Measurements from ENCODE around the gene CBARP.
A peak's percentile ranks its signal among the peaks of the same experiment; 100 is the strongest.

Gene CBARP

DNA sequence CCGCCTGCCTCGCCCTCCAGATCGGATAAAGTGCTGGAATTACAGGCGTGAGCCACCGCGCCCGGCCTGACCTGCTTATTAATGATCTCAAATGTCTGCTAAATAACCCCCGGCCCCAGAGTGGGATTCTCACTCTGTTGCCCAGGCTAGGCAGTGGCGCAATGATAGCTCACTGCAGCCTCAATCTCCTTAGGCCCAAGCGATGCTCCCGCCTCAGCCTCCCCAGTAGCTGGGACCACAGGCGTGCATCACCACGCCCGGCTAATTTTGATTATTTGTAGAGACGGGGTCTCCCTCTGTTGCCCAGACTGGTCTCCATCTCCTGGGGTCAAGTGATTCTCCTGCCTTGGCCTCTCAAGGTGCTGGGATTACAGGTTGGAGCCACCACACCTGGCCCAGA lies 3.1 kb upstream of the CBARP start:
- H3K27ac ChIP-seq (ENCODE audit: low read length): peak overlapping the region; percentile 17; the same call in 1 of the 2 replicates
- H2AFZ ChIP-seq (ENCODE audit: low read depth, low read length): peak overlapping the region; percentile 74; the same call in 1 of the 2 replicates
- no peaks in the 10 kb centered on the region for H4K20me1 ChIP-seq (ENCODE audit: insufficient read depth, low read length)
- H3K9ac ChIP-seq (ENCODE audit: low read length): peak overlapping the region; percentile 52
- peak overlapping the region; percentile 75 for H3K4me2 ChIP-seq (ENCODE audit: low read length)
- peaks cover 31% of the 10 kb centered on the region for H3K4me1 ChIP-seq (ENCODE audit: low read length)
- H3K4me3 ChIP-seq (ENCODE audit: low read length): peak overlapping the region; percentile 90
- H3K27me3 ChIP-seq (ENCODE audit: low read depth, low read length): no peaks in the 10 kb centered on the region
- H3K9me3 ChIP-seq (ENCODE audit: insufficient read depth, low read length): no peaks in the 10 kb centered on the region
- H3K36me3 ChIP-seq (replicated peaks; ENCODE audit: low read depth, low read length): peaks cover 6% of the 10 kb centered on the region
- H3K79me2 ChIP-seq (ENCODE audit: low read length): peaks cover 10% of the 10 kb centered on the region
- TF ChIP-seq, protein P1, sequence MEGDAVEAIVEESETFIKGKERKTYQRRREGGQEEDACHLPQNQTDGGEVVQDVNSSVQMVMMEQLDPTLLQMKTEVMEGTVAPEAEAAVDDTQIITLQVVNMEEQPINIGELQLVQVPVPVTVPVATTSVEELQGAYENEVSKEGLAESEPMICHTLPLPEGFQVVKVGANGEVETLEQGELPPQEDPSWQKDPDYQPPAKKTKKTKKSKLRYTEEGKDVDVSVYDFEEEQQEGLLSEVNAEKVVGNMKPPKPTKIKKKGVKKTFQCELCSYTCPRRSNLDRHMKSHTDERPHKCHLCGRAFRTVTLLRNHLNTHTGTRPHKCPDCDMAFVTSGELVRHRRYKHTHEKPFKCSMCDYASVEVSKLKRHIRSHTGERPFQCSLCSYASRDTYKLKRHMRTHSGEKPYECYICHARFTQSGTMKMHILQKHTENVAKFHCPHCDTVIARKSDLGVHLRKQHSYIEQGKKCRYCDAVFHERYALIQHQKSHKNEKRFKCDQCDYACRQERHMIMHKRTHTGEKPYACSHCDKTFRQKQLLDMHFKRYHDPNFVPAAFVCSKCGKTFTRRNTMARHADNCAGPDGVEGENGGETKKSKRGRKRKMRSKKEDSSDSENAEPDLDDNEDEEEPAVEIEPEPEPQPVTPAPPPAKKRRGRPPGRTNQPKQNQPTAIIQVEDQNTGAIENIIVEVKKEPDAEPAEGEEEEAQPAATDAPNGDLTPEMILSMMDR (IDR thresholded peaks at IDR 0.05; ENCODE audit: low read depth, low read length): no peak
- no peak for TF ChIP-seq EZH2phosphoT487 (IDR thresholded peaks at IDR 0.05; ENCODE audit: low read depth)

DNA sequence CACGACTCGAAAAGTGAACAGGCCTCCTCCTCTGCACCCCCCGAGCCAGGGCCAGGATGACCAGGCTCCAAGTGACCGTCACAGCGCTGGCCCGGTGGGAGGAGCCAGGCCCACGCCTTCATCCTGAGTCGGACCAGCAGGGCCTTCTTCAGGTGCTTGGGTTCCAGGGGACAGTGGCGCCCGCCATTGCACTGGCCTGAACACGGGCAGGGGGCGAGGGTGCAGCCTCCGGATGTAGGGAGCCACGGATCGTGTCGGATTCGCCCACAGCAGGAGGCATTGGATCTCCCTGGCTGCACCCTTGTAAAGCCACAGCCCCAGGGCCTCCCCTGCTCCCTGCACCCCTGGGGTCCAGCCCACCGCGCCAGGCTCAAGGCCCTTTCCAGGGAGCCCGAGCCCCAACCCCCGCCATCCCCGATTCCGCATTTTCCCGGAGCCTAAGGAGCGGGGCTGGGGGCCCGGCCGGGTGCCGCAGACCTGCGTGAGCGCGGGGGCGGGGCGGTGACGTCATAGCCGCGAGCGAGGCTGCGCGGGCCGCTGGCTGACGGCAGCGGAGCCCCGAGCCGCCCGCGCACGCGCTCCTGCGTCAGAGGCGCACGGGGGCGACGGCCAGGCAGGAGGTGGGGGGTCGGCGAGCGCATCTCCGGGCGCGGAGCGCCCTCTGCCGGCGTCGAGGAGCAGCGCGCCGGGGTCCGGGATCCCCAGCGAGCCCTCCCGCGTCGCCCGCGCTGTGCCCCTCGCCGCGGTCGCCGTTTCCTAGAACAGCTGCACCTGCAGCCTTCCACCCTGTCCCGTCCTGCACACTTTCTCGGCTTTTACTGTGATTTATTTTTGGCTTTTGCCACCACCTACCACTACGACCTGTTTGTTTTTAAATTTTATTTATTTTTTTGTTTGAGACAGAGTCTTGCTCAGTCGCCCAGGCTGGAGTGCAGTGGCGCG lies 2.3 kb upstream of the CBARP start:
- H3K27me3 ChIP-seq (ENCODE audit: low read depth, low read length): no peaks in the 10 kb centered on the region
- TF ChIP-seq EZH2phosphoT487 (IDR thresholded peaks at IDR 0.05; ENCODE audit: low read depth): no peak
- TF ChIP-seq, protein P1 (IDR thresholded peaks at IDR 0.05; ENCODE audit: low read depth, low read length): peak; percentile 75
- peak overlapping the region; percentile 63 for H3K9ac ChIP-seq (ENCODE audit: low read length)
- no peaks in the 10 kb centered on the region for H3K9me3 ChIP-seq (ENCODE audit: insufficient read depth, low read length)
- peaks cover 6% of the 10 kb centered on the region for H3K36me3 ChIP-seq (replicated peaks; ENCODE audit: low read depth, low read length)
- peaks cover 30% of the 10 kb centered on the region for H3K4me1 ChIP-seq (ENCODE audit: low read length)
- H2AFZ ChIP-seq (ENCODE audit: low read depth, low read length): peak overlapping the region; percentile 2; the same call in 1 of the 2 replicates
- H3K27ac ChIP-seq (ENCODE audit: low read length): no peak overlapping the region
- peak overlapping the region; percentile 76 for H3K4me2 ChIP-seq (ENCODE audit: low read length)
- peak overlapping the region; percentile 90 for H3K4me3 ChIP-seq (ENCODE audit: low read length)
- H4K20me1 ChIP-seq (ENCODE audit: insufficient read depth, low read length): no peaks in the 10 kb centered on the region
- peaks cover 10% of the 10 kb centered on the region for H3K79me2 ChIP-seq (ENCODE audit: low read length)

DNA sequence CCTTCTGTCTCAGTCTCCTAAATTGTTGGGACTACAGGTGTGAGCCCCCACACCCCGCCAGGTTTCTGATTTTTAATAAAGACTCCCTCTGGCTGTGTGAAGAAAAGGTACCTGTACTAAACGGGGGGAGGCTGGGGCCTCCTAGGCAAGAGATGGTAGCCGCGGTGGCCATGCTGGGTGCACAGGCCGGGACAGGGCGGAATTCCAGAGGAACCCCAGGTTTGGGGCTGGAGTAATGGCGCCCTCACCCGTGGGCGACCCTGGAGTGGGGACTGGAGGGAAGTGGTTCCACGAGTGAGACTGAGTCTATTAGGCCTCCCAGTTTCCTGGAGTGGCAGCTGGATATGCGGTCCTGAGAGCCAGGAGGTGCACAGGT lies 1.6 kb upstream of the CBARP start:
- no peak overlapping the region for H3K27ac ChIP-seq (ENCODE audit: low read length)

More for the DNA sequence above, 1.6 kb upstream of the CBARP start:
- H3K9me3 ChIP-seq (ENCODE audit: insufficient read depth, low read length): no peaks in the 10 kb centered on the region
- peak overlapping the region; percentile 76 for H3K4me2 ChIP-seq (ENCODE audit: low read length)
- peaks cover 10% of the 10 kb centered on the region for H3K79me2 ChIP-seq (ENCODE audit: low read length)
- peak overlapping the region; percentile 77 for H3K4me3 ChIP-seq (ENCODE audit: low read length)
- H2AFZ ChIP-seq (ENCODE audit: low read depth, low read length): no peak overlapping the region
- peaks cover 23% of the 10 kb centered on the region for H3K4me1 ChIP-seq (ENCODE audit: low read length)
- no peak for TF ChIP-seq EZH2phosphoT487 (IDR thresholded peaks at IDR 0.05; ENCODE audit: low read depth)
- TF ChIP-seq, protein P1 (IDR thresholded peaks at IDR 0.05; ENCODE audit: low read depth, low read length): no peak
- H3K27me3 ChIP-seq (ENCODE audit: low read depth, low read length): no peaks in the 10 kb centered on the region
- peak overlapping the region; percentile 63; the same call in 1 of the 2 replicates for H3K9ac ChIP-seq (ENCODE audit: low read length)
- H4K20me1 ChIP-seq (ENCODE audit: insufficient read depth, low read length): no peaks in the 10 kb centered on the region
- H3K36me3 ChIP-seq (replicated peaks; ENCODE audit: low read depth, low read length): peaks cover 6% of the 10 kb centered on the region
